Loucy (cell line): Measurements from ENCODE around the gene TM7SF3.

ENCODE experiments used
- EZH2phosphoT487 ChIP-seq: fragments of 200-600 bp; IDR thresholded peaks from 2 replicates; pipeline ENCODE4 v1.6.1; 2018; ENCODE audit warnings: antibody characterized with exemption, mild to moderate bottlenecking, moderate library complexity, borderline replicate concordance
- TF ChIP-seq, protein P1 (sequence below): fragments of 200-600 bp; sonication (generic); conservative IDR thresholded peaks from 2 replicates; pipeline ENCODE4 v1.5.1; 2014; ENCODE audit warnings: mild to moderate bottlenecking, antibody characterized with exemption, low read length

DNA sequence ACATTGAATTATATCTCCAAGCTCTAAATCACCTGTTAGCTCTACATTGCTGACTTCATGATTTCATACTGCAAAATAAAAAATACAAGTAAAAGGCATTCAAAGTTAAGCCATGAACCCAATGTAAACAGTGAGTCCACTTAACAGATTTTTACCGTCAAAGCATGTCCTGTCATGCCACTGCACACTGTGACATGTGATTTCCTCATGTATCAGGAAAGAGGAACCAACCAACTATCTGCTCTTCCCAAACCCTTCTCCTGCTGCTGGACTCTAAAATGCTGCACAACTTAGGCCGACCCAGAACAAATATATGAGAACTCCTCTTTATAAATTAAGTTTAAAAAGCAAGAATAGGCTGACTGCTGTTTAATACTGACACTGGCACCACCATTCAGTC, 37.5 kb downstream of the TM7SF3 start:
- TF ChIP-seq, protein P1, sequence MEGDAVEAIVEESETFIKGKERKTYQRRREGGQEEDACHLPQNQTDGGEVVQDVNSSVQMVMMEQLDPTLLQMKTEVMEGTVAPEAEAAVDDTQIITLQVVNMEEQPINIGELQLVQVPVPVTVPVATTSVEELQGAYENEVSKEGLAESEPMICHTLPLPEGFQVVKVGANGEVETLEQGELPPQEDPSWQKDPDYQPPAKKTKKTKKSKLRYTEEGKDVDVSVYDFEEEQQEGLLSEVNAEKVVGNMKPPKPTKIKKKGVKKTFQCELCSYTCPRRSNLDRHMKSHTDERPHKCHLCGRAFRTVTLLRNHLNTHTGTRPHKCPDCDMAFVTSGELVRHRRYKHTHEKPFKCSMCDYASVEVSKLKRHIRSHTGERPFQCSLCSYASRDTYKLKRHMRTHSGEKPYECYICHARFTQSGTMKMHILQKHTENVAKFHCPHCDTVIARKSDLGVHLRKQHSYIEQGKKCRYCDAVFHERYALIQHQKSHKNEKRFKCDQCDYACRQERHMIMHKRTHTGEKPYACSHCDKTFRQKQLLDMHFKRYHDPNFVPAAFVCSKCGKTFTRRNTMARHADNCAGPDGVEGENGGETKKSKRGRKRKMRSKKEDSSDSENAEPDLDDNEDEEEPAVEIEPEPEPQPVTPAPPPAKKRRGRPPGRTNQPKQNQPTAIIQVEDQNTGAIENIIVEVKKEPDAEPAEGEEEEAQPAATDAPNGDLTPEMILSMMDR, result no peak
- no peak for TF ChIP-seq EZH2phosphoT487
